Thymus (tissue), 11 donors: Measurements from ENCODE around the gene MYO1E. TPM values are rescaled to one million over a fixed set of nuclear protein-coding genes. Genes with fewer than 3 reads are reported as not detected.
"Not testable (repeated sequence)": the region's sequence is repeated elsewhere in the genome, so short reads cannot be mapped to it uniquely, and the experiment has no call there.

Experiments used
- DNase-seq, 9 donors: peaks; one replicate each; pipeline ENCODE4 v3.0.0-alpha.2; 2013; ENCODE audit warnings: low spot score in 9 of 9, low read depth in 6 of 9, missing footprints in 1 of 9
- H3K27ac ChIP-seq, 2 donors: one replicate each; pipeline ENCODE4 v1.5.1; 2013; ENCODE audit warnings: control low read depth in 1 of 2, low read depth in 1 of 2, low read length in 1 of 2, mild to moderate bottlenecking in 1 of 2, moderate library complexity in 1 of 2
- H3K27me3 ChIP-seq, 2 donors: one replicate each; pipeline ENCODE4 v1.5.1; 2013; ENCODE audit warnings: low read length in 1 of 2; ENCODE audit not compliant: control insufficient read depth in 2 of 2, insufficient read depth in 1 of 2
- H3K36me3 ChIP-seq, 2 donors: one replicate each; pipeline ENCODE4 v1.5.1; 2013; ENCODE audit warnings: low read length in 1 of 2, mild to moderate bottlenecking in 1 of 2, moderate library complexity in 1 of 2; ENCODE audit not compliant: control insufficient read depth in 2 of 2, insufficient read depth in 2 of 2
- H3K4me1 ChIP-seq, 2 donors: one replicate each; pipeline ENCODE4 v1.5.1; 2013; ENCODE audit warnings: low read length in 2 of 2; ENCODE audit not compliant: control insufficient read depth in 2 of 2, insufficient read depth in 2 of 2
- H3K4me3 ChIP-seq, 2 donors: one replicate each; pipeline ENCODE4 v1.5.1; 2013; ENCODE audit warnings: low read length in 2 of 2, control low read depth in 1 of 2, mild to moderate bottlenecking in 1 of 2
- H3K9me3 ChIP-seq, 2 donors: one replicate each; pipeline ENCODE4 v1.5.1; 2013; ENCODE audit warnings: low read length in 1 of 2, mild to moderate bottlenecking in 1 of 2; ENCODE audit not compliant: control insufficient read depth in 2 of 2, insufficient read depth in 1 of 2
- WGBS: extraction: QIAGEN DNeasy Blood & Tissue Kit; methylation state at CpG from one replicate; pipeline ENCODE4 v1.1.7; 2013; 5-methylcytosine and 5-hydroxymethylcytosine counted together
- polyA plus RNA-seq: library from polyadenylated mRNA; stranded (reverse); fragments of 200-250 nt; gene quantifications from one replicate; pipeline ENCODE4 v1.2.3, GENCODE V29; 2013
- total RNA-seq: library from RNA; stranded (reverse); fragments of 120-200 nt; gene quantifications from one replicate; pipeline ENCODE4 v1.2.4, GENCODE V29; 2013
- donor health status: healthy.

MYO1E gene
- total and polyA plus RNA-seq, 2 donors: 15.5 to 59.8 TPM

- DNase-seq: no peak
- Histone ChIP-seq H3K4me1 (peaks cover 0 to 2% of the 10 kb centered on the region in 2 donors), H3K9me3 (no peaks in the 10 kb centered on the region), H3K4me3 (no peak overlapping the region), H3K27me3 (no peaks in the 10 kb centered on the region), H3K27ac (no peak overlapping the region), H3K36me3 (no peaks in the 10 kb centered on the region)
- WGBS: 97% methylated on average over 6 of the region's 6 CpGs
These were observed 219.8 kb downstream of the MYO1E start for GRCh38 chr15:59152694-59153450.

DNA sequence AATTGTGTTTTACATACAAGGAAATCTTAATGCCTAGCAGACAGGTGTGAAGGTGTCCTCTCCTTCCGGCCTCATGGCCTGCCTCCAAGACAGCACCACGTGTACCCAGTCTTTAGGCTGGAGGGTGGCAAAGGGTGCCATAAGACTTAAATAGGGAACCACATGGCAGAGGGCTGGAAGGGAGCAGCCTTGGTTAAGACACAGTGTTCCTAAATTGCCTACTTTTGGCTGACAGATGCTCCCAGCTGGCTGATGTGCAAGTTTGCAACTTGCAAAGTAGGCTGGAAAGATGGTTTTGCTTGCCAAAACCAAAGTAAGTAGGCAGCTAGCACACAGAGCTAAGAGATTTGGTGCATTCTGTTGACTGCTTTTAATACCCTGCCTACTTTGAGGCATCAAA is 222.5 kb downstream of the MYO1E start:
- Histone ChIP-seq H3K36me3 (no peaks in the 10 kb centered on the region), H3K27ac (no peak overlapping the region), H3K9me3 (no peaks in the 10 kb centered on the region), H3K4me1 (no peaks in the 10 kb centered on the region), H3K27me3 (no peaks in the 10 kb centered on the region), H3K4me3 (no peak overlapping the region)
- 94% methylated on average over 2 of the region's 2 CpGs for WGBS
- no peak for DNase-seq

DNA sequence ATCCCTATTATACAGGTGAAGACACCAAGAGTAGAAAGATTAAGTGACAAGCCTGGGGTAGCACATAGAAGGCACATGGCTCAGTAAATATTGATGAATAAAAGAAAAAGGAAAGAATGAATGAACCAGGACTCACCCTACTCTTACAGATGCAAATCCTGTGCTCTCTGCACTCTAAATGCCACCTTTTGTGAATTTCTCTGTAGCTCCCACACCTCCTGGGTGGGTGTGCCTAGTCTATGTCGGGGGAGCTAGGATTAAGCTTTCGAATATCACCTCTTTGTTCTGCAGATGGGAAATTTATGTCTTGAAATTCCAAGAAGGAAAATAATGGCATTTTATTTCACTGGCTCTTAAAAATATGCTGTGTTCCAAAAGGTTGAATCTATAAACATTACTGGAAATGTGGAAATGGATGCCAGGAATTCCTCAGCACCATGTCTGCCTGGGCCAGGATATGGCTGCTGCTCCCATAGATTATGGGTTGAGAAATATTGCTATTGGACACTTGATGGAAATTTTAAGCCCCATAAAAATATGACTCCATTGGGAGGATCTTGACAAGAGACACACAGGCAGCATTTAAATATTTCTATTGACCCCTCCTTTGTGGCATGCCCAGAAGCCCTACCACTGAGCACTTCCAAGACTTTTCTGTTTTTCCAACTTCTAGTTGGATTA is 224.4 kb downstream of the MYO1E start:
- no peak overlapping the region for H3K4me3 ChIP-seq
- 96% methylated on average over 2 of the region's 2 CpGs for WGBS
- no peaks in the 10 kb centered on the region for H3K27me3 ChIP-seq
- H3K36me3 ChIP-seq: peaks cover 3 to 5% of the 10 kb centered on the region in 2 donors
- DNase-seq: no peak
- no peaks in the 10 kb centered on the region for H3K9me3 ChIP-seq
- no peak overlapping the region for H3K27ac ChIP-seq
- H3K4me1 ChIP-seq: no peaks in the 10 kb centered on the region

GRCh38 chr15:59147666-59148065 is 225.0 kb downstream of the MYO1E start:
- 98% methylated on average over 5 of the region's 5 CpGs for WGBS
- H3K36me3 ChIP-seq: peaks cover 7 to 10% of the 10 kb centered on the region in 2 donors

DNA sequence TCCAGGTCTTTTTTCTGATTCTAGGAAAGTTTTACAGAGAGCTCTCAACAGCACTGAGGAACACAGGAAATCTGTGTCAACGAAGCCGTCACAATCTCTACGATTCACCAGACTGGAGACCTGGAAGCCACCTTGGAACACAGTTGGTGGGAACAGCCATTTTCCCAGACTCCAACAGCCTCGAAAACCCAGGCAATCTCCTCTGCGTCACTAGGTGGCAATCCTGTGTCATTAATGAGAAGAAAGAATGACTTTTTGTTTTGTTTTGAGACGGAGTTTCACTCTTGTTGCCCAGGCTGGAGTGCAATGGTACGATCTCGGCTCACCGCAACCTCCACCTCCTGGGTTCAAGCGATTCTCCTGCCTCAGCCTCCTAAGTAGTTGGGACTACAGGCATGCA is 228.1 kb downstream of the MYO1E start:
- not testable (repeated sequence) for H3K27ac ChIP-seq, H3K9me3 ChIP-seq, H3K27me3 ChIP-seq, DNase-seq, H3K4me1 ChIP-seq, H3K4me3 ChIP-seq
- 95% methylated on average over 10 of the region's 10 CpGs for WGBS
- peaks cover 21 to 31% of the 10 kb centered on the region in 2 donors for H3K36me3 ChIP-seq

More at GRCh38 chr15:59147666-59148065, 225.0 kb downstream of the MYO1E start:
- Histone ChIP-seq H3K9me3 (no peaks in the 10 kb centered on the region), H3K27ac (no peak overlapping the region), H3K27me3 (no peaks in the 10 kb centered on the region), H3K4me1 (no peaks in the 10 kb centered on the region), H3K4me3 (no peak overlapping the region)
- no peak for DNase-seq

DNA sequence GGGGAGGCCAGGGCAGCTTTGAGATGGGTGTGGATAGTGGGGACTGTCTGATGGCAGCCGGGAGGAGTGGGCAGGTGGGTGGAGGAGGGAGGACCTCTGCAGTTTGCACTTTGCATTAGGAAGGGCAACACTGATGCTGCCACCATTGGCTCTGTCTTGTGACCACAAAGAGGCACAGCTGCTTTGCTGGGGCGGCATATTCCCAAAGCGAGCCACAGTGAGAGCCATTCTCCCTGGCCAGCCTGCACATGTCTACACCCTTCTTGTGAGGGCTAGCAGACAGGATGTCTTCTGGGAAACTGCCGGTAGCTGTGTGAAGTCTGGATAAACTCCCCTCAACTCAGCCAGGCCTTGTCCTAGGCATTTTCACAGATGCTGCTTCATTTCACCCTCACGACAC is 229.4 kb downstream of the MYO1E start:
- Histone ChIP-seq H3K9me3 (no peaks in the 10 kb centered on the region), H3K27ac (no peak overlapping the region), H3K36me3 (peaks cover 34 to 41% of the 10 kb centered on the region in 2 donors), H3K4me3 (no peak overlapping the region), H3K4me1 (no peaks in the 10 kb centered on the region), H3K27me3 (no peaks in the 10 kb centered on the region)
- no peak for DNase-seq
- 99% methylated on average over 5 of the region's 5 CpGs for WGBS

DNA sequence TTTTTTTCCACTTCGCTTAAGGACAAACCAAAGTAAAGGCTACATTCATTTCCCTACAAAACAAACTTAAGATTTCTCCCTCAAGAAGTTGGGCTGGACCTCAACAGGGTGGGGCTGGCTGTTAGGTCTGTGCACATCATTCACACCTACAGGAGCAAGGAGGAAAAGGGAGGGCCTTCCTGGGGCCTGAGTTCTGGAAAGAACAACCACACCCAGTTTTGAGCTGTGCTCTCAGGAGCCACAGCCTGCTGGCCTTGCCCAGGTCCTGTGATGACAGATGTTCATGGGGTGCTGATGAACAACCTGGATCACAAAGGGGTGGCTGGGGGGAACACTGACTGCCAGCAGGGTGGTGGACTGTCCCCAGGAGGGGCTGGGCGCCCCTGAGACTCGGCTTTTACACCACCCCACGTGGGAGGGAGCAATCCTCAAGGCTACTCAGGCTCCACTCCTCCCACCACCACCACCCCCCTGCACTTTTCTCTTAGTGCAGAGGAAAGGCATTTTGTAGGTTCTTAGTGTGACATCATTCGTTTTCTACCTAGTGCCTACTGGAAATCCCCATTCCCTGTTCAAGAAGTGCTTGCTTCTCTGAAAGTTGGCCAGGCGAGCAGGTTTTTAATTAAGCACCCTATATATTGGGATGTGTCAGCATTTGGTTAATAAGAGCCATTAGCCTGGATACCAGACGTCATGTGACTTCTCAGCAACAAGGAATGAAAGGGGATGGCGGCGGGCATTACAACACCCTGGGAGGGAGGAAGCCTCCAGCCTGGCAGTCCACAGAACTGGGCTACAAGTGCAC is 232.0 kb downstream of the MYO1E start:
- H3K36me3 ChIP-seq: peaks cover 48 to 60% of the 10 kb centered on the region in 2 donors
- H3K4me3 ChIP-seq: no peak overlapping the region
- no peak overlapping the region for H3K27ac ChIP-seq
- DNase-seq: peak in 1 of 9 donors; percentile 2
- no peaks in the 10 kb centered on the region for H3K27me3 ChIP-seq
- no peaks in the 10 kb centered on the region for H3K4me1 ChIP-seq
- 97% methylated on average over 9 of the region's 9 CpGs for WGBS
- no peaks in the 10 kb centered on the region for H3K9me3 ChIP-seq

DNA sequence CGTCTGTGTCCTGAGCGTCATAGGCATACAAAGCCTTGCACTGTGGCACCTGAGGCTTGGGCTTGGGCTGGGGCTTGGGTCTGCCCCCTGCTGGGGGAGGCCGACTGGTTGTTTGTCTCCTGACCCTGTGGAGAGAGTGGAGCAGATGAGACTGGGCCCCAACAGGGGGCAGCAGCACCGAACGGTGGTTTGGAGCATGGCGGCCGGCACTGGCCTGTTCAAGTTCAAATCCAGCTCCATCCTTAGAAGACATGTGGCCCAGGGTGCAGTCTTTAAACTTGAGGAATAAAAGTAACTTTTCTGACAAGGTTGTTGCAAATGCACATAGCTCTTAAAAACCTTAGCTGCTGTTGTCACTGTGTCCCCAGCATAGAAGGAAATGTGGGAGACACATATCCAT is 234.4 kb downstream of the MYO1E start:
- Histone ChIP-seq H3K27ac (no peak overlapping the region), H3K27me3 (no peaks in the 10 kb centered on the region), H3K4me3 (no peak overlapping the region), H3K36me3 (peaks cover 57 to 77% of the 10 kb centered on the region in 2 donors), H3K9me3 (no peaks in the 10 kb centered on the region), H3K4me1 (no peaks in the 10 kb centered on the region)
- peak in 5 of 9 donors; percentile 7 to 54 (median 17) for DNase-seq
- 85% methylated on average over 7 of the region's 7 CpGs for WGBS

- no peak for DNase-seq
- no peak overlapping the region for H3K27ac ChIP-seq
- H3K36me3 ChIP-seq: peaks cover 54 to 79% of the 10 kb centered on the region in 2 donors
- no peaks in the 10 kb centered on the region for H3K27me3 ChIP-seq
- H3K4me1 ChIP-seq: no peaks in the 10 kb centered on the region
- WGBS: 93% methylated on average over 2 of the region's 2 CpGs
- H3K4me3 ChIP-seq: no peak overlapping the region
- H3K9me3 ChIP-seq: no peaks in the 10 kb centered on the region
These were observed 235.1 kb downstream of the MYO1E start for GRCh38 chr15:59137566-59137965.
